Measurements from ENCODE around the gene INSRR.
A peak's percentile ranks its signal among the peaks of the same experiment; 100 is the strongest.

INSRR gene

DNA sequence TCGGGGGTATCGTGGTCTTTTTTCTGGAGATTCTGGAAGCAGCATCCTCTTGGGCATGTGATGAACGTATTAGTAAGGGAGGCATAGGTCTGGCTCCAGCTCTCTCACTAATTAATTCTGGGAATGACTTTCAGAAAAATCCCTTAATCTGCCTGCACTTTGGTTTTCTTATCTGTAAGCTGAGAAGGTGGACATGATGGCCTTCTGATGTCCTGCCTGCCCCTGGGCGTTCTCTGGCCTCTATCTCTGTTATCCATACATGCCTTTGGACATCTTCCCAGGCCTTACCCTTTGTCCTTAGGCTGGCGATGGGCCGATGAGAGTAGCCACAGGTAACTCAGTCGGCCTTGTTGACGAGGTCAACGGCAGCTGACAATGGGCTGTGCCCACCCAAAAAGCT lies 10.5 kb upstream of the INSRR start:
- DNase-seq = no peak

GRCh38 chr1:156868341-156868740 lies 9.4 kb upstream of the INSRR start:
- no peak for DNase-seq

GRCh38 chr1:156866249-156866909 lies 7.5 kb upstream of the INSRR start:
- no peak for DNase-seq

DNA sequence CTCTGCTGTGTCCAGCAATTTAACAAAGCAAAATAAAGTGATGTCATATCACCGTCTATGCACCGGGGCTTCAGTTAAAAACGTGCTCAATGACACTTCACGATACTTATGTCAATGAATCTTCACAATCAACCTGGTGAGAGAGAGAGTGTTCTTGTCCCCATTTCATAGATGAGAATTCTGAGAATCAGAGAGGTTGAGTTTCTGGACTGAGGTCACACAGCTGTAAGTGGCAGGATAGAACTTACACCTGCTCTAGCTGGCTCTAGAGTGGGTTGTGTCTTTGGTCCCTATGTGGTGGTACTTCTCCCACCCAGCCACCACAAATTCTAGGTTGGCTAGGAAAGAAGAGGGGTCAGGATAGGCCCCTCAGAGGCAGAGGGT lies 6.9 kb upstream of the INSRR start:
- no peak for DNase-seq

DNA sequence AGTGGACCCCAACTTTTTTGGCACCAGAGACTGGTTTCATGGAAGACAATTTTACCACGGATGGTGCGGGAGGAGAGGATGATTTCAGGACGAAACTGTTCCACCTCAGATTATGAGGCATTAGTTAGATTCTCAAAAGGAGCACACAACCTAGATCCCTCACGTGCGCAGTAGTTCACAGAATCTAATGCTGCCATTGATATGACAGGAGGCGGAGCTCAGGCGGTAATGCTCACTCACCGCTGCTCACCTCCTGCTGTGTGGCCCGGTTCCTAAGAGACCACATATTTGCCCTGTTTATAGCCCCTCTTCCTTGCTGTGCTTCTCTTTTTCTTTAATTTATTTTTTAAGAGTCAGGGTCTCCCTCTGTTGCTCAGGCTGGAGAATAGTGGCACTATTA lies 6.3 kb upstream of the INSRR start:
- no peak for DNase-seq

- no peak for DNase-seq
These were observed 5.9 kb upstream of the INSRR start for GRCh38 chr1:156864796-156865195.

DNA sequence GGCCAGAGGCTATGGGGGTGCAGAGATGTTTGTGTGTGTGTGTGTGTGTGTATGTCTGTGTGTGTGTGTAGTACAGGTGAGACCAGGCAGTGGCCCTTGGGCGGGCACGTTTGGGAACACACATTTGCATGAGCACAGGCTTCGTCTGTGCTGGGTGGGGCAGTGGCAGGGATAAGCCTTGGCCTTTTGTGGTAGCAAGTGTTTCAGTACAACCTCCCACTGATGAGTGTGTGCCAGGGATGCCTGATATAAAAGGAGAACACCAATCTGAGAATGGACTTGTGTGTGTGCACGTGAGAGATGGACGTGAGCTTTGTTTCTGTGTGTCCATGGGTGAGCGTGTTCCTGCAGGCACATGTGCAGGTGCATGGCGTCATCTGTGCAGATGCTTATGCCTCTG lies 4.7 kb upstream of the INSRR start:
- DNase-seq = no peak

- peak; percentile 54 for DNase-seq
These were observed 4.2 kb upstream of the INSRR start for GRCh38 chr1:156862997-156863599.

DNA sequence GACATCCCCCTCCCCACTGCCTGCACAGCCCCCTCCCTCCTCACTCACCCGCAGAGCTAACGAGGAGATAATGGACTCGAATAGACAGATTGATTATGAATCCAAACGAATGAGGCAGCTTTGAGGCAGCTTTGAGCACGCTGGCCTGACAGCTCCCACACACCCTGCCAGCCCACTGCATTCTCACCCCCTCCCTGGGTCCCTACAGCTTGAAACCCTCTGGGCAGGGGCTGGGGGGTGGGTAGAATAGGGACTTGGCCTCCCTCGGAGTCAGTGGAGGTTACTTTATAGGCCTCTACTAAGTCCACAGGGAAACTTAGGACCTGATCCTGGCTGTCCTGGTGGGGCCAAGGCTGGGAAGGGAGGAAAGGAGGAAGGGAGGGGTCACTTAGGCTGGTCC lies 3.7 kb upstream of the INSRR start:
- DNase-seq = no peak

- DNase-seq = peak; percentile 60
These were observed 1.9 kb upstream of the INSRR start, which contains the start of gene NTRK1 for GRCh38 chr1:156860628-156861423. TSS of gene NTRK1 (plus strand) at chr1:156860865. CDS start at chr1:156860935, 70 bp downstream.

GRCh38 chr1:156860113-156860627 lies 1.3 kb upstream of the INSRR start:
- peak; percentile 68 for DNase-seq

DNA sequence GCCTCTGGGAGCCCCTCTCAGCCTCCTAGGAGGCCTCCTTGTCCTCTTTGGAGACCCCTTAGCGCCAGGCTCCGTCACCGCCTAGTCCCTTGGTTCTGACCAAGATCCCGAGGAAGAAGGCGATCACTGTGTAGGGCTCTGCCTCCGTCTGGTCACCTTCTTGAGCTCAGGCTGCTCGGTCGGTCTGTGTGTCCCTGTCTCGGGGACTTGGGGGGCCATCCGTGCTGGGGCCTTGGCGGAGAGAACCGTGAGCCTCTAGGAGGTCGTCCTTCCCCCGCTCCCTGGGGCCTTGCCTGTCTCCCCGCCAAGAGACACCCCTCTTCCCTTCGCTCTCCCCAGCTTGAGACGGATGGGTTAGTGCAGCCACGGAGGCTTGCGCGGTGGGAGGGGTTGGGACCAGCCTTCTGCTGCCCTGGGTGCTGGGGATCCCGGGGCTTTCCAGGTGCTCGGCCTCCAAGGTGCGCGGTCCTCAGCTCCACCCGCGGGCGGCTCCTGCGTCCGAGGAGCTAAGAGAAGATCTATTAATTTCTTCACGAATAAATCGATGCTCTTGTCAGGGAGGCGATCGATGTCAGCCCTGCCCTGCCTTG lies 701 bp upstream of the INSRR start:
- no peak for DNase-seq

DNA sequence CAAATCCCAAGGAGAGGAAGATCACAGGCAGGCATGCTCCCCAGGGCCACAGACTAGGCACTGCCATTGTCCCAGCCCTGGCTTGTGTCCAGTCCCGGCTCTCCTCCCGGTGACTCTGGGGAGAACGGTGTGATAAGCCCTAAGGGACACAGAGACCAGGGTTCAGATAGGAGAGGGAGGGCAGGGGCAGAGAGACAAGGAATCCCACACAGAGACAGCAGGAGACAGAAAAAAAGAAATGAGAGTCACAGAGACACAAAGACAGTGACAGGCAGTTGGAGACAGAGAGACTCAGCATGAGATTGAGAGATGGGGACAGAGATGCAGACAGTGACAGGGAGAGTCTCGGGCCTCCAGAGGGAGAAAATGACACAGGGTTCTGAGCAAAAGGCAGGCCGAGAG lies 361 bp downstream of the INSRR start:
- no peak for DNase-seq

DNA sequence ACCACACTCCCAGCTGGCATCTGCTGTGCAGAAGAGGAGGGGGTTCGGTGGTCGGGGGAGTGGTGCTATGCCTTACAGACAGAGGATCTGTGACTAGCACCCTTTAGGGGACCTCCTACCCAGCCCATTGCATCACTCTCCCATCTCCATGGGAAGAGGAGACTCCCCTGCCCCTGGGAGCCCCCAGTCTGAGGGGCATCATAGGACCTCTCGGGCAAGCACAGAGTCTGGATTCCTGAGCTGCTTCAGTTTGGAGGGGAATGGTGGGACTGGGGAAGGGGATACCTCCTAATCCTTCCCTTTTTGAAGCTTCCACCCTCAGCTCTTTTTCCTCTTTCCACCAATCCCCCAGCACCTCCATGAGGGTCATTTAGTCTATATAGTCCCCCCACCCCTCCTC lies 1.4 kb downstream of the INSRR start:
- no peak for DNase-seq

DNA sequence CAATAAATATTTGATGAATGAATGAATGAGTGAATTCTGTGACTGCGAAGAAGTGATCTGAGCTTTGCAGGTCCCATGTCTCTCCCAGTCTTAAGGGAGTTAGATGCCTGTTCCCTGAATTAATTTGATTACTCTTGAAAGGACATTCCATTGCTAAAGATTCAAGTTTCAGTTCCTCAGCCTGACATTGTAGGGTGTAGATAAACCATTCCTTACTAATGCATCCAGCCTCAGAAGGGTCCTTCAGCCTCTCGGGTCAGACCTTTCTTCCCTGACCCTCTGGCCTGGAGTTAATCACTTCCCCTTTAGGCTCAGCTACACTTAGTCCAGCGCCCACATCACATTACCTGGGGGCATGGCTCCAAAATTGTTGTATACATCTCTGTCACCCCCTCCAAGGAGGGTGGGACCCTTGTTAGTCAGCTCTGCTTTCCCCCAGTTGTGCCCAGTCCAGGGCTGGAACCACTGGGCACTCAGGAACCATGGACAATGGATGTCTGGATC lies 2.6 kb downstream of the INSRR start:
- DNase-seq = no peak

GRCh38 chr1:156854634-156855033 lies 4.3 kb downstream of the INSRR start:
- no peak for DNase-seq

DNA sequence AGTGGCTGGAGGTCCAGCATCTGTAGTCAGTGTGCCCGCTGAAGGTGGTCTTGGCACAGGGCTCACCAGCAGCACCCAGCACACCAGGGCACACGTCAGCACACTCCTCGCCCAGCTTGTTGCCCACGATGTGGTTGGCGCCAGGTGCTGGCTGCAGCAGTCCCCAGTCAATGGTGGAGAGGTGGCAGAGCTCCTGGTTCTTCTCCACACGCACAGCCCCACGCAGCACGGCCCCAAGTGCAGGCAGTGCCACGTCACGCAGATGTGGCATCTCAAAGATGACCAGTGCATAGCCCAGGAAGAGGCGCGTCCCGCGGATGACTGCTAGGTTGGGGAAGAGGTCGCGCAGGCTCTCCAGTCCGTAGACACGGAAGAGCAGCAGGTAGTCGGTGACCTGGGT lies 5.2 kb downstream of the INSRR start:
- no peak for DNase-seq

DNA sequence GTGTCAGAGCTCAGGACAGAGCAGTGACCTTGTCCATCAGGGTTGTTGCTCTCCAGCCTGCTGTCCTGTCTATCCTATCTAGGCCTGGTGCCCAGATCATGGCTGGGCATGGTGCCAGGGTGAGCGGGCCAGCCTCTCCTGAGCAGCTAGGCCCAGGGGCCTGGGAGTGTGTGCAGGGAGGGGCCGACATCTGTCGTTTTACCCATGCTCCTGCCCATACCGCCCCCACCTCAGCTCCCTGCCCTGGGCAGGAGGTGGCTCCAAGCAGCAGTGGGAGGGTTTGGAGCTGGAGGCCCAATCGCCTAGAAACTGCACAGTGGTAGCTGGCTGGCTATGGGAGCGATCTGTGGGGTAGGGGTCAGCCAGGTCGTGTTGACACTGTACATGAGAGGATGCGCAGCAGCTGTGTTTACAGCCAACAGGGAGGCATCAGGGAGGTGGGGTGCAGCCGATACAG lies 6.5 kb downstream of the INSRR start:
- no peak for DNase-seq

DNA sequence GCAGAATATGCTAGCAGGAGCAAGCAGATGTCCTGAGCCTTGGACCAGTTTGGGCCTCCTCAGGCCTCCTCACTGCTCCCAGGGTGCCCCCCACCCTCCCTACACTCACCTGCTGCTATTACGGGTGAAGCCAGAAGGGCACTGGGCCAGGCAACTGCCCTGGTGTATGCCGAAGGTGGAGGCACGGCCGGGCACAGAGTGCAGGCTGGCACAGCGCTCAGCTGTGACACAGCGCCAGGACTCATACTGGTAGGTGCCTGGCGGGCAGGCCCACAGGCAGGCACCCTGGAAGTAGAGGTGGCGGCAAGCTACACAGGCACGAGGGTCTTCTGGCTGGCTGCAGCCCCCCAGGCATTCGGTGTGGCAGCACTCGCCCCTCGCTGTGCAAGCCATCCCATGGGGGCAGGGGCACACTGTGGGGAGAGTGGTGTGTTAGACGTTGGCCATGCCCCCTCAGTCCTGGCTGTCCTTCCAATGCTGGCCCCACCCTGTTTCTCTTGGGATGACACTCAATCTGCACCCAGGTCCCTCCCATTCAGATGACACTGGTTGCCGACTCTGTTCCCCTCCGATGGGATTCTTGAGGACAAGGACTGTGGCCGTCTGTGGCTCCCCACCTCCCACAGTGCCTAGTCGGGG lies 7.0 kb downstream of the INSRR start:
- no peak for DNase-seq

- DNase-seq = no peak
These were observed 9.8 kb downstream of the INSRR start for GRCh38 chr1:156849151-156849496.

DNA sequence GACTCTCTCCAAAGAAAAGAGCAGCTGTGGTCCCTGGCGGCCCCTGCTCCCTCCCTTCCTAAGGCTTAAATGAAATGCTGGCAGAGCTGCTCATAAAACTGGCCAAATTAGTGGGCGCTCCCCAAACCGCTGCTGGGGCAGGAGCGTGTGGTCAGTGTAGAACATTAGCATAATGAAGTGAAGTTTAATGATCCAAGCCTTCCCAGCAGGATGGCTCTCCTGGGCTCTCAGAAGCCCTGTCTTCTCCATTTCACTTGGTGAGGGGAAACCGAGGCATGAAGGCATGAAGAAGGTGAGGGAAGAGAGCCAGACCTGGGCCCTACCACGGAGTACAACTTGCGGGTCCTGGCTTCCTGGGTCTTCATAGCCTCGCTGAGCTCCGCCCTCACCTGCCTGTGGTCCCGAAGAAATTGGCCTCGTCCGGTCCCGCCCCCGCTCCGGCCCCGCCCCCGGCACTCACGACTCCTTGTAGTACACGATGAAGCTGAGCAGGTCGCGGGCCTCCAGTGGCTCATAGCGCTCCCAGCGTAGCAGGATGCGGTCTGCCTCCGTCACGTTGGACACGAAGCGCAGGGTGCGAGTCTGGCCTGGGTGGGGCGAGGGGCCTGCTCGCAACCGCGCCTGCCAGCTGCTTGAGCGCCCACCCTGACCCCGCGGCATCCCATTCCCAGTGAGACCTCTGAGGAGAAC lies 10.3 kb downstream of the INSRR start:
- DNase-seq = peak; percentile 72

Data from activated CD4-positive, alpha-beta T cell treated with anti-CD3 and anti-CD28 coated beads, Interleukin-2, Interleukin-6, amounts not matched to agents 100 ng/mL and 50 ng/mL, durations not matched to agents 16 hours and 8 hours (primary cell).